Testis (tissue), 2 donors: ENCODE measurements around the gene KLF13.

Experiments
- POLR2A ChIP-seq: fragments of 450-650 bp; IDR thresholded peaks from one replicate; pipeline ENCODE4 v1.6.1; 2017; ENCODE audit warnings: antibody characterized with exemption, mild to moderate bottlenecking, moderate library complexity
- TF ChIP-seq, protein P1 (sequence below), 3 experiments: fragments of 450-650 bp in 2 of 3; fragments of 200-600 bp in 1 of 3; sonication (generic) in 1 of 3; IDR thresholded peaks; one replicate each; pipeline ENCODE4 v1.5.1; 2016 to 2019; ENCODE audit warnings: antibody characterized with exemption in 3 of 3, mild to moderate bottlenecking in 2 of 3, moderate library complexity in 1 of 3

DNA sequence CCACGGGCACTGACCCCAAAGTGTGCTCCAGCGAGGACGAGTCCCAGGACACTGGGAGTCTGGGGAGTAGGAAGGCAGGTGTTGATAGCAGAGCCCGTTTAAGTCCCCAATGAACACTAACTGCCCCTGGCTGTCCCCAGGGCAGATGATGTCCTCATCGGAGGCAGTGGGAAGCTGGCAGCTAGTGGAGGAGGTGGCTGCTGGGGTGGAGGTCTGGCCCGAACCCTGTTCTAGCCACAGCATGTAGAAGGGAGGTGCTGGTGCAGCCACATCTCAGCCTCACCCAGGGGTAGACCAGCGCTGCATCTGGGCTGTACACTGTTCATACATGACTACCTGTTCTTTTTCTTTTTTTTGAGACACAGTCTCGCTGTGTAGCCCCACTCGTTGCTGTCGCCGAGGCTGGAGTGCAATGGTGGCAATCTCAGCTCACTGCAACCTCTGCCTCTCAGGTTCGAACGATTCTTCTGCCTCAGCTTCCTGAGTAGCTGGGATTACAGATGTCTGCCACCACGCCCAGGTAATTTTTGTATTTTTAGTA lies 51.8 kb downstream of the KLF13 start:
- TF ChIP-seq POLR2A: no peak
- TF ChIP-seq, protein P1, sequence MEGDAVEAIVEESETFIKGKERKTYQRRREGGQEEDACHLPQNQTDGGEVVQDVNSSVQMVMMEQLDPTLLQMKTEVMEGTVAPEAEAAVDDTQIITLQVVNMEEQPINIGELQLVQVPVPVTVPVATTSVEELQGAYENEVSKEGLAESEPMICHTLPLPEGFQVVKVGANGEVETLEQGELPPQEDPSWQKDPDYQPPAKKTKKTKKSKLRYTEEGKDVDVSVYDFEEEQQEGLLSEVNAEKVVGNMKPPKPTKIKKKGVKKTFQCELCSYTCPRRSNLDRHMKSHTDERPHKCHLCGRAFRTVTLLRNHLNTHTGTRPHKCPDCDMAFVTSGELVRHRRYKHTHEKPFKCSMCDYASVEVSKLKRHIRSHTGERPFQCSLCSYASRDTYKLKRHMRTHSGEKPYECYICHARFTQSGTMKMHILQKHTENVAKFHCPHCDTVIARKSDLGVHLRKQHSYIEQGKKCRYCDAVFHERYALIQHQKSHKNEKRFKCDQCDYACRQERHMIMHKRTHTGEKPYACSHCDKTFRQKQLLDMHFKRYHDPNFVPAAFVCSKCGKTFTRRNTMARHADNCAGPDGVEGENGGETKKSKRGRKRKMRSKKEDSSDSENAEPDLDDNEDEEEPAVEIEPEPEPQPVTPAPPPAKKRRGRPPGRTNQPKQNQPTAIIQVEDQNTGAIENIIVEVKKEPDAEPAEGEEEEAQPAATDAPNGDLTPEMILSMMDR (IDR thresholded peaks at IDR 0.05): no peak
